Measurements from ENCODE around the gene FAM83D. TPM values are rescaled to one million over a fixed set of nuclear protein-coding genes. Genes with fewer than 3 reads are reported as not detected.

FAM83D gene
- total RNA-seq, 3 donors from 2014 or later: 3.4 to 13.9 (median 13.1) TPM

DNA sequence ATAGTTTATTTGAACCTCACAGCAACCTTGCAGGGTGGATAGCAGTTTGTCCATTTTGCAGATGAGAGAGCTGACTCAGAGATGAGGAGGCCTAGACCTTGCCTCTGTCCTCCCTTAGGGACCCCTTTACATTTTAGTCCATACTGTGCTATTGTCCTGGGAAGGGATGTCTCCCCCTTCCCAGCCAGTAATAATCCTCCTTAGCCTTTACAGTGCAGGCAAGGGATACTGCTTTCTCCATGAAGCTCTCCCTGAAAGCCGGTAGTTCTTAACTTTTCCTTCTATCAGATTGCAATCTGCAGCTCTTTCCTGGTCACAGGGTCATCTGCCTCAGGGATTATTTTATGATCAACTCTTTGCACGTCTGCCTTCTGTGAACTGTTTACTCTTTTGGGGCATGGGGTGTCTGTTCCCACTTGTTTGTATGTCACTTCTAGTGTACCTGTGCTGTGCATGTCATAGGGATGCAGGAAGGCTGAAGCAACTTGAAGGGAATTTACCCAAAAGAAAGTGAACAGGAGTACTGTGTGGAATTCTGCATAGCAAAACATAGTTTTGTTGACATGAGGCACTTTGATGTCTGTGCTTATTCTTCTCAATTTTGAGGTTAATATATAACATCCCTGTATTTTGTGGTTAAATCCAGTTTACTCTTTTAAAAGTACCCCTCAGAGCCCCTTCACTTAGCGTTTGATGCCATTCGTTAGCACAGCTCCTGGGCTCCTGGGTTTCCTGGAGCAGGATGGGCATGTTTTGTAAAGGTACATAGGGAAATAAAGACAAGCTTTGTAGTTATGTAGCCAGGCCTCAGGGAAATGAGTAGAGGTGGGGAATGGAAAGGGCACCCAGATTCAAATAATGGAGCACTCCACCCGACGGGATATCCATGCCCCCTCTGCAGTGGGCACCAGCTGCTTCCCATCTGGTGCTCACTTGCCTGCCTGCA, 74.0 kb downstream of the FAM83D start:
- TF ChIP-seq, protein P1, sequence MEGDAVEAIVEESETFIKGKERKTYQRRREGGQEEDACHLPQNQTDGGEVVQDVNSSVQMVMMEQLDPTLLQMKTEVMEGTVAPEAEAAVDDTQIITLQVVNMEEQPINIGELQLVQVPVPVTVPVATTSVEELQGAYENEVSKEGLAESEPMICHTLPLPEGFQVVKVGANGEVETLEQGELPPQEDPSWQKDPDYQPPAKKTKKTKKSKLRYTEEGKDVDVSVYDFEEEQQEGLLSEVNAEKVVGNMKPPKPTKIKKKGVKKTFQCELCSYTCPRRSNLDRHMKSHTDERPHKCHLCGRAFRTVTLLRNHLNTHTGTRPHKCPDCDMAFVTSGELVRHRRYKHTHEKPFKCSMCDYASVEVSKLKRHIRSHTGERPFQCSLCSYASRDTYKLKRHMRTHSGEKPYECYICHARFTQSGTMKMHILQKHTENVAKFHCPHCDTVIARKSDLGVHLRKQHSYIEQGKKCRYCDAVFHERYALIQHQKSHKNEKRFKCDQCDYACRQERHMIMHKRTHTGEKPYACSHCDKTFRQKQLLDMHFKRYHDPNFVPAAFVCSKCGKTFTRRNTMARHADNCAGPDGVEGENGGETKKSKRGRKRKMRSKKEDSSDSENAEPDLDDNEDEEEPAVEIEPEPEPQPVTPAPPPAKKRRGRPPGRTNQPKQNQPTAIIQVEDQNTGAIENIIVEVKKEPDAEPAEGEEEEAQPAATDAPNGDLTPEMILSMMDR (IDR thresholded peaks at IDR 0.05): no peak
- peaks cover 5% of the 10 kb centered on the region for H3K4me1 ChIP-seq (ENCODE audit: low read depth)
- H3K36me3 ChIP-seq (ENCODE audit: low read depth): no peaks in the 10 kb centered on the region
- intact Hi-C loops (cut with DNase I, micrococcal nuclease): no loop called here
- no peak overlapping the region for H3K4me3 ChIP-seq
- no peaks in the 10 kb centered on the region for H3K9me3 ChIP-seq
- ATAC-seq: no peak
- DNase-seq: no peak

Other genes starting within 250 kb of the FAM83D start
- under 1 TPM in 1 of 3 donors, not detected in 2; 0.17 TPM for gene SLC32A1, start 201.9 kb upstream of the FAM83D start, total RNA-seq
- 1 to 10 TPM; 6.0 to 8.1 (median 7.9) TPM for gene ACTR5, start 178.0 kb upstream of the FAM83D start, total RNA-seq
- 1 to 10 TPM; 4.4 to 5.6 (median 4.4) TPM for gene PPP1R16B, start 120.7 kb upstream of the FAM83D start, total RNA-seq
- gene DHX35, start 35.9 kb downstream of the FAM83D start, total RNA-seq: 10 to 100 TPM; 14.8 to 16.4 (median 16.3) TPM